ENCODE data around the gene QPRT.

DNA sequence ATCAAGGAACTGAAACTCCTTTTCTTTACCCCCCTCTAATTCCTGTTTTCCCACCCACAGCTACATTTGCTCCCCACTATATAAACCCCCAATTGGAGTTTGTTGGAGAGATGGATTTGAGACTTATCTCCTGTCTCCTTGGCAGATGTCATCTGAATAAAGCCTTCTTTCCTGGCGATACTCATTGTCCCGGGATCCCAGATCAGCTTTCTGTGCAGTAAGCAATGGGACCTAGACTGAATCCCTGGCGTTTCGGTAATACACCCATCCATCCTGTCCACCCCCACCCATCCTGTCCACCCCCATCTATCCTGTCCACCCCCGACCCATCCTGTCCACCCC, 22.2 kb downstream of the QPRT start:
- TF ChIP-seq SIN3A (IDR thresholded peaks at IDR 0.05; ENCODE audit: borderline replicate concordance, insufficient read depth, low read depth, low read length), result no peak
- TF ChIP-seq, protein P1, sequence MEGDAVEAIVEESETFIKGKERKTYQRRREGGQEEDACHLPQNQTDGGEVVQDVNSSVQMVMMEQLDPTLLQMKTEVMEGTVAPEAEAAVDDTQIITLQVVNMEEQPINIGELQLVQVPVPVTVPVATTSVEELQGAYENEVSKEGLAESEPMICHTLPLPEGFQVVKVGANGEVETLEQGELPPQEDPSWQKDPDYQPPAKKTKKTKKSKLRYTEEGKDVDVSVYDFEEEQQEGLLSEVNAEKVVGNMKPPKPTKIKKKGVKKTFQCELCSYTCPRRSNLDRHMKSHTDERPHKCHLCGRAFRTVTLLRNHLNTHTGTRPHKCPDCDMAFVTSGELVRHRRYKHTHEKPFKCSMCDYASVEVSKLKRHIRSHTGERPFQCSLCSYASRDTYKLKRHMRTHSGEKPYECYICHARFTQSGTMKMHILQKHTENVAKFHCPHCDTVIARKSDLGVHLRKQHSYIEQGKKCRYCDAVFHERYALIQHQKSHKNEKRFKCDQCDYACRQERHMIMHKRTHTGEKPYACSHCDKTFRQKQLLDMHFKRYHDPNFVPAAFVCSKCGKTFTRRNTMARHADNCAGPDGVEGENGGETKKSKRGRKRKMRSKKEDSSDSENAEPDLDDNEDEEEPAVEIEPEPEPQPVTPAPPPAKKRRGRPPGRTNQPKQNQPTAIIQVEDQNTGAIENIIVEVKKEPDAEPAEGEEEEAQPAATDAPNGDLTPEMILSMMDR (IDR thresholded peaks at IDR 0.05), result no peak
